Stimulated activated CD4-positive, alpha-beta T cell treated with anti-CD3 and anti-CD28 coated beads, Interleukin-1b, Interleukin-23, amount 100 ng/mL, for 48 hours (primary cell): Measurements from ENCODE around the gene C6orf52.
"Not testable (repeated sequence)": the region's sequence is repeated elsewhere in the genome, so short reads cannot be mapped to it uniquely, and the experiment has no call there.

Experiments used
- DNase-seq: peaks from one replicate; pipeline ENCODE4 v3.0.0-alpha.2; 2020

The C6orf52 gene

GRCh38 chr6:10694302-10695085 is at the start of gene C6orf52, which contains the start of gene PAK1IP1:
C6orf52 (minus strand) TSS chr6:10694616; CDS start chr6:10687550, 7,066 bp downstream.
PAK1IP1 (plus strand) TSS chr6:10694972; CDS start chr6:10694986, 14 bp downstream.
- peak; percentile 92 for DNase-seq

- no peak for DNase-seq
Measured at GRCh38 chr6:10743515-10743914, 49.1 kb upstream of the C6orf52 start.

GRCh38 chr6:10742251-10742650 is 47.8 kb upstream of the C6orf52 start:
- no peak for DNase-seq

GRCh38 chr6:10741643-10742042 is 47.2 kb upstream of the C6orf52 start:
- DNase-seq, result not testable (repeated sequence)

- DNase-seq, result no peak
Measured at GRCh38 chr6:10740061-10740460, 45.6 kb upstream of the C6orf52 start.

GRCh38 chr6:10736731-10737130 is 42.3 kb upstream of the C6orf52 start:
- DNase-seq, result no peak

GRCh38 chr6:10733863-10734262 is 39.4 kb upstream of the C6orf52 start:
- DNase-seq, result no peak

- DNase-seq, result no peak
Measured at GRCh38 chr6:10733151-10733715, 38.8 kb upstream of the C6orf52 start.

GRCh38 chr6:10730254-10730653 is 35.8 kb upstream of the C6orf52 start:
- DNase-seq, result no peak

GRCh38 chr6:10725716-10726115 is 31.3 kb upstream of the C6orf52 start:
- DNase-seq, result no peak

- no peak for DNase-seq
Measured at GRCh38 chr6:10725044-10725443, 30.6 kb upstream of the C6orf52 start.

- no peak for DNase-seq
Measured at GRCh38 chr6:10723567-10723881, 29.1 kb upstream of the C6orf52 start.

- peak; percentile 89 for DNase-seq
Measured at GRCh38 chr6:10722820-10723566, 28.6 kb upstream of the C6orf52 start, which contains the start of gene TMEM14C. TMEM14C (plus strand) TSS chr6:10723070; CDS start chr6:10724614, 1,544 bp downstream.

GRCh38 chr6:10722570-10722819 is 28.1 kb upstream of the C6orf52 start:
- DNase-seq, result no peak

GRCh38 chr6:10721850-10722569 is 27.6 kb upstream of the C6orf52 start:
- DNase-seq, result no peak

GRCh38 chr6:10720960-10721849 is 26.8 kb upstream of the C6orf52 start:
- DNase-seq, result peak; percentile 50

- peak; percentile 48 for DNase-seq
Measured at GRCh38 chr6:10720265-10720959, 26.0 kb upstream of the C6orf52 start.

- no peak for DNase-seq
Measured at GRCh38 chr6:10719964-10720264, 25.5 kb upstream of the C6orf52 start.

GRCh38 chr6:10719296-10719963 is 25.0 kb upstream of the C6orf52 start:
- DNase-seq, result peak; percentile 63

GRCh38 chr6:10713962-10714361 is 19.5 kb upstream of the C6orf52 start:
- DNase-seq, result no peak

- DNase-seq, result no peak
Measured at GRCh38 chr6:10696655-10697054, 2.2 kb upstream of the C6orf52 start.
